ENCODE measurements around the gene TWSG1. TPM values are rescaled to one million over a fixed set of nuclear protein-coding genes. Genes with fewer than 3 reads are reported as not detected.

The TWSG1 gene
- total RNA-seq, 1 experiment from 2014 or later: 19.3 TPM

DNA sequence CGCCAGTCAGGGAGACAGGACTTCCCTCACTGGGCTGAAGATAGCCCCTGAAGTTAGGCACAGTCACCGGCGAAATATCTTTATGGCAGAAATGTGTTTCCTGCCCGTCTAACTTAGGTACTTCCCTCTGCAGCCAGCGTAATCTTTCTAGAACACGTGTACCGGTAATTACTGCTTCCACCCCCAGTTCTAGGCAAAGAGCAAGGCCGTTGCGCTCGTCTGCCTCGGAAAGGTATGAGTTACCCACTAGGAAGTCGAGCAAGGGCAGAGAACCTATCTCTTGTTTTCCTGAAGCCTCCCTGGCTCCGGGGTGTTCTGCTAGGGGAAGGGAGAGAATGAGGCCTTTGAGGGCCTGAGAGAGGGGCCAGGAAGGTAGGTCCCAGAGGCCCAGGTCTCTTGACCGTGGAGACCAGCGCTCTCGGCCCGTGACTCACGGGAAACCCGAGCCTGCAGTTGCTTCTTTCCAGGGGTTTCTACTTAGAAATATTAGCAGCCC is 70.0 kb downstream of the TWSG1 start:
- peaks cover 4% of the 10 kb centered on the region for H3K36me3 Mint-ChIP-seq
- H3K9me3 Mint-ChIP-seq: peaks cover 29% of the 10 kb centered on the region
- H3K4me1 Mint-ChIP-seq: no peaks in the 10 kb centered on the region
- ChIA-PET CTCF (interaction anchor here (0.9 to 1.3 kb wide), 2 partner anchors 112 to 325 kb away, joined by 3 to 8 read pairs; no protein-coding TSS in a partner anchor), POLR2A (interaction anchor here (1.2 kb wide), 1 partner anchor 269 kb away, joined by 4 read pairs; the partner anchor contains the start of gene ANKRD12)
- H3K27me3 Mint-ChIP-seq (ENCODE audit: low read depth): no peaks in the 10 kb centered on the region
- DNase-seq (ENCODE audit: low spot score): no peak
- TF ChIP-seq ETV6 (CRISPR knock-in tag; IDR thresholded peaks at IDR 0.05): no peak
- TF ChIP-seq FOXJ3 (CRISPR knock-in tag; IDR thresholded peaks at IDR 0.05; ENCODE audit: borderline replicate concordance): no peak
- TF ChIP-seq, protein P1, sequence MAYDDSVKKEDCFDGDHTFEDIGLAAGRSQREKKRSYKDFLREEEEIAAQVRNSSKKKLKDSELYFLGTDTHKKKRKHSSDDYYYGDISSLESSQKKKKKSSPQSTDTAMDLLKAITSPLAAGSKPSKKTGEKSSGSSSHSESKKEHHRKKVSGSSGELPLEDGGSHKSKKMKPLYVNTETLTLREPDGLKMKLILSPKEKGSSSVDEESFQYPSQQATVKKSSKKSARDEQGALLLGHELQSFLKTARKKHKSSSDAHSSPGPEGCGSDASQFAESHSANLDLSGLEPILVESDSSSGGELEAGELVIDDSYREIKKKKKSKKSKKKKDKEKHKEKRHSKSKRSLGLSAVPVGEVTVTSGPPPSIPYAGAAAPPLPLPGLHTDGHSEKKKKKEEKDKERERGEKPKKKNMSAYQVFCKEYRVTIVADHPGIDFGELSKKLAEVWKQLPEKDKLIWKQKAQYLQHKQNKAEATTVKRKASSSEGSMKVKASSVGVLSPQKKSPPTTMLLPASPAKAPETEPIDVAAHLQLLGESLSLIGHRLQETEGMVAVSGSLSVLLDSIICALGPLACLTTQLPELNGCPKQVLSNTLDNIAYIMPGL (CRISPR knock-in tag; IDR thresholded peaks at IDR 0.05): no peak
- no peak for TF ChIP-seq ATF1 (CRISPR knock-in tag; IDR thresholded peaks at IDR 0.05)
- TF ChIP-seq, protein P2, sequence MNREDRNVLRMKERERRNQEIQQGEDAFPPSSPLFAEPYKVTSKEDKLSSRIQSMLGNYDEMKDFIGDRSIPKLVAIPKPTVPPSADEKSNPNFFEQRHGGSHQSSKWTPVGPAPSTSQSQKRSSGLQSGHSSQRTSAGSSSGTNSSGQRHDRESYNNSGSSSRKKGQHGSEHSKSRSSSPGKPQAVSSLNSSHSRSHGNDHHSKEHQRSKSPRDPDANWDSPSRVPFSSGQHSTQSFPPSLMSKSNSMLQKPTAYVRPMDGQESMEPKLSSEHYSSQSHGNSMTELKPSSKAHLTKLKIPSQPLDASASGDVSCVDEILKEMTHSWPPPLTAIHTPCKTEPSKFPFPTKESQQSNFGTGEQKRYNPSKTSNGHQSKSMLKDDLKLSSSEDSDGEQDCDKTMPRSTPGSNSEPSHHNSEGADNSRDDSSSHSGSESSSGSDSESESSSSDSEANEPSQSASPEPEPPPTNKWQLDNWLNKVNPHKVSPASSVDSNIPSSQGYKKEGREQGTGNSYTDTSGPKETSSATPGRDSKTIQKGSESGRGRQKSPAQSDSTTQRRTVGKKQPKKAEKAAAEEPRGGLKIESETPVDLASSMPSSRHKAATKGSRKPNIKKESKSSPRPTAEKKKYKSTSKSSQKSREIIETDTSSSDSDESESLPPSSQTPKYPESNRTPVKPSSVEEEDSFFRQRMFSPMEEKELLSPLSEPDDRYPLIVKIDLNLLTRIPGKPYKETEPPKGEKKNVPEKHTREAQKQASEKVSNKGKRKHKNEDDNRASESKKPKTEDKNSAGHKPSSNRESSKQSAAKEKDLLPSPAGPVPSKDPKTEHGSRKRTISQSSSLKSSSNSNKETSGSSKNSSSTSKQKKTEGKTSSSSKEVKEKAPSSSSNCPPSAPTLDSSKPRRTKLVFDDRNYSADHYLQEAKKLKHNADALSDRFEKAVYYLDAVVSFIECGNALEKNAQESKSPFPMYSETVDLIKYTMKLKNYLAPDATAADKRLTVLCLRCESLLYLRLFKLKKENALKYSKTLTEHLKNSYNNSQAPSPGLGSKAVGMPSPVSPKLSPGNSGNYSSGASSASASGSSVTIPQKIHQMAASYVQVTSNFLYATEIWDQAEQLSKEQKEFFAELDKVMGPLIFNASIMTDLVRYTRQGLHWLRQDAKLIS (CRISPR knock-in tag; IDR thresholded peaks at IDR 0.05; ENCODE audit: borderline replicate concordance): no peak
- no peak for TF ChIP-seq ZSCAN18 (CRISPR knock-in tag; IDR thresholded peaks at IDR 0.05)
- no peak for TF ChIP-seq ATF2 (CRISPR knock-in tag; IDR thresholded peaks at IDR 0.05; ENCODE audit: borderline replicate concordance, low read depth)
- TF ChIP-seq ZNF219 (CRISPR knock-in tag; IDR thresholded peaks at IDR 0.05; ENCODE audit: borderline replicate concordance): no peak
- TF ChIP-seq HMGA2 (CRISPR knock-in tag; IDR thresholded peaks at IDR 0.05): no peak
- TF ChIP-seq EMX1 (CRISPR knock-in tag; IDR thresholded peaks at IDR 0.05): no peak
- ATAC-seq: no peak
- no peak overlapping the region for H3K4me3 Mint-ChIP-seq
- no peak overlapping the region; the same call in 1 of the 2 replicates for H3K27ac Mint-ChIP-seq

DNA sequence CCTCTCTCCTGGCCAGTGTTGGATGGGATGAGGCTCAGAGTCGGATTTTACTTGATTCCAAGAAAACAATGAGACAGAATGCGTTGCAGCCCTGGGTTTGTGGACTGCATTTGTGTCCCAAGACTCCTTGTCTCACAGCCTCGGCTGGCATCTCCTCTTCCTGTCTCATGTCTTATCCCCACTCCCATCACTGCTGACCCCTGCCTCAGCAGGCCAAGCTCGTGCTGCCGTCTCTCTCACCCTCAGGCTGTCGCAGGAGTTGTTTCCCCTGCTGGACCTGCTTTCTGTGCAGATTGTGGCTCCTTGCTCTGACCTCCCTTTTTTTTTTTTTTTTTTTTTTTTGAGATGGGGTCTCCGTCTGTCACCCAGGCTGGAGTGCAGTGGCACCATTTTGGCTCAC is 70.6 kb downstream of the TWSG1 start:
- peaks cover 8% of the 10 kb centered on the region for H3K36me3 Mint-ChIP-seq
- H3K27ac Mint-ChIP-seq: no peak overlapping the region
- CTCF ChIA-PET: no interaction called here
- POLR2A ChIA-PET: no interaction called here
- no peak for DNase-seq (ENCODE audit: low spot score)
- H3K9me3 Mint-ChIP-seq: peaks cover 35% of the 10 kb centered on the region
- H3K4me3 Mint-ChIP-seq: no peak overlapping the region
- no peaks in the 10 kb centered on the region for H3K4me1 Mint-ChIP-seq
- no peak for ATAC-seq
- H3K27me3 Mint-ChIP-seq (ENCODE audit: low read depth): no peaks in the 10 kb centered on the region
- TF ChIP-seq, protein P3, sequence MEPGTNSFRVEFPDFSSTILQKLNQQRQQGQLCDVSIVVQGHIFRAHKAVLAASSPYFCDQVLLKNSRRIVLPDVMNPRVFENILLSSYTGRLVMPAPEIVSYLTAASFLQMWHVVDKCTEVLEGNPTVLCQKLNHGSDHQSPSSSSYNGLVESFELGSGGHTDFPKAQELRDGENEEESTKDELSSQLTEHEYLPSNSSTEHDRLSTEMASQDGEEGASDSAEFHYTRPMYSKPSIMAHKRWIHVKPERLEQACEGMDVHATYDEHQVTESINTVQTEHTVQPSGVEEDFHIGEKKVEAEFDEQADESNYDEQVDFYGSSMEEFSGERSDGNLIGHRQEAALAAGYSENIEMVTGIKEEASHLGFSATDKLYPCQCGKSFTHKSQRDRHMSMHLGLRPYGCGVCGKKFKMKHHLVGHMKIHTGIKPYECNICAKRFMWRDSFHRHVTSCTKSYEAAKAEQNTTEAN (CRISPR knock-in tag; IDR thresholded peaks at IDR 0.05): no peak
- TF ChIP-seq GRHL2 (CRISPR knock-in tag; IDR thresholded peaks at IDR 0.05; ENCODE audit: insufficient replicate concordance, severe bottlenecking) (no peak), CTCF (IDR thresholded peaks at IDR 0.05) (no peak), FOXJ3 (CRISPR knock-in tag; IDR thresholded peaks at IDR 0.05; ENCODE audit: borderline replicate concordance) (no peak), ELF4 (CRISPR knock-in tag; IDR thresholded peaks at IDR 0.05; ENCODE audit: low read depth) (no peak), NFE2L1 (CRISPR knock-in tag; IDR thresholded peaks at IDR 0.05) (no peak), FOXK1 (CRISPR knock-in tag; IDR thresholded peaks at IDR 0.05) (no peak), MXD4 (CRISPR knock-in tag; IDR thresholded peaks at IDR 0.05; ENCODE audit: borderline replicate concordance) (no peak)
- TF ChIP-seq, protein P4, sequence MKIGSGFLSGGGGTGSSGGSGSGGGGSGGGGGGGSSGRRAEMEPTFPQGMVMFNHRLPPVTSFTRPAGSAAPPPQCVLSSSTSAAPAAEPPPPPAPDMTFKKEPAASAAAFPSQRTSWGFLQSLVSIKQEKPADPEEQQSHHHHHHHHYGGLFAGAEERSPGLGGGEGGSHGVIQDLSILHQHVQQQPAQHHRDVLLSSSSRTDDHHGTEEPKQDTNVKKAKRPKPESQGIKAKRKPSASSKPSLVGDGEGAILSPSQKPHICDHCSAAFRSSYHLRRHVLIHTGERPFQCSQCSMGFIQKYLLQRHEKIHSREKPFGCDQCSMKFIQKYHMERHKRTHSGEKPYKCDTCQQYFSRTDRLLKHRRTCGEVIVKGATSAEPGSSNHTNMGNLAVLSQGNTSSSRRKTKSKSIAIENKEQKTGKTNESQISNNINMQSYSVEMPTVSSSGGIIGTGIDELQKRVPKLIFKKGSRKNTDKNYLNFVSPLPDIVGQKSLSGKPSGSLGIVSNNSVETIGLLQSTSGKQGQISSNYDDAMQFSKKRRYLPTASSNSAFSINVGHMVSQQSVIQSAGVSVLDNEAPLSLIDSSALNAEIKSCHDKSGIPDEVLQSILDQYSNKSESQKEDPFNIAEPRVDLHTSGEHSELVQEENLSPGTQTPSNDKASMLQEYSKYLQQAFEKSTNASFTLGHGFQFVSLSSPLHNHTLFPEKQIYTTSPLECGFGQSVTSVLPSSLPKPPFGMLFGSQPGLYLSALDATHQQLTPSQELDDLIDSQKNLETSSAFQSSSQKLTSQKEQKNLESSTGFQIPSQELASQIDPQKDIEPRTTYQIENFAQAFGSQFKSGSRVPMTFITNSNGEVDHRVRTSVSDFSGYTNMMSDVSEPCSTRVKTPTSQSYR (CRISPR knock-in tag; IDR thresholded peaks at IDR 0.05): no peak
